Panc1 (cell line): ENCODE data around the gene SMG6. TPM values are rescaled to one million over a fixed set of nuclear protein-coding genes. Genes with fewer than 3 reads are reported as not detected.

Experiments used
- ATAC-seq: fragments of 200-7000 bp; cut with Tn5 transposase; 2 replicates; pipeline ENCODE4 v1.9.1; 2020; ENCODE audit warnings: mild to moderate bottlenecking, moderate library complexity
- BruUV-seq: library from RNA; stranded (reverse); fragments of 400-500 nt; replicated peaks from 2 replicates; lab custom pipeline; 2021; lab: Mats Ljungman, UMichigan
- CTCF ChIA-PET: fragments of 300-600 bp; sonication (Branson Sonifier 250); formaldehyde crosslinking; loops from one replicate; lab custom pipeline; 2022; ENCODE audit warnings: antibody characterized with exemption; lab: Charles Lee
- POLR2A ChIA-PET: fragments of 300-600 bp; sonication (Branson Sonifier 250); formaldehyde crosslinking; loops from one replicate; lab custom pipeline; 2022; ENCODE audit warnings: antibody characterized with exemption; lab: Charles Lee
- DNase-seq: peaks from one replicate; pipeline ENCODE4 v3.0.0-alpha.2; 2010; ENCODE audit warnings: low read depth, low spot score
- H3K27ac ChIP-seq: 2 replicates; pipeline ENCODE4 v1.5.1; 2011; ENCODE audit warnings: mild to moderate bottlenecking, low read length, inconsistent platforms
- H3K27me3 ChIP-seq: fragments of 200-500 bp; sonication (Bioruptor generic); 2 replicates; pipeline ENCODE4 v1.6.0; 2014; ENCODE audit warnings: low read length, inconsistent platforms; ENCODE audit not compliant: control insufficient read depth, insufficient read depth
- H3K36me3 ChIP-seq: fragments of 200-500 bp; sonication (Bioruptor generic); 2 replicates; pipeline ENCODE4 v1.5.1; 2014; ENCODE audit warnings: inconsistent platforms, mild to moderate bottlenecking, low read length, moderate library complexity; ENCODE audit not compliant: control insufficient read depth, insufficient read depth
- H3K4me1 ChIP-seq: 2 replicates; pipeline ENCODE4 v1.5.1; 2011; ENCODE audit warnings: inconsistent platforms, mild to moderate bottlenecking, low read length, moderate library complexity; ENCODE audit not compliant: control insufficient read depth, insufficient read depth
- H3K4me3 ChIP-seq, 2 experiments: 2 replicates each; pipeline ENCODE4 v1.5.1; 2011 to 2012; ENCODE audit warnings: low read depth in 2 of 2, low read length in 2 of 2, mild to moderate bottlenecking in 2 of 2, inconsistent platforms in 1 of 2, moderate library complexity in 1 of 2
- H3K9me3 ChIP-seq: fragments of 200-500 bp; sonication (Bioruptor generic); 2 replicates; pipeline ENCODE4 v1.5.1; 2014; ENCODE audit warnings: low read depth, mild to moderate bottlenecking, inconsistent platforms, low read length, moderate library complexity; ENCODE audit not compliant: control insufficient read depth, insufficient read depth
- CTCF ChIP-seq: fragments of 450-650 bp; IDR thresholded peaks from 2 replicates; pipeline ENCODE4 v1.5.1; 2017; ENCODE audit warnings: mild to moderate bottlenecking
- POLR2AphosphoS5 ChIP-seq: IDR thresholded peaks from 2 replicates; pipeline ENCODE4 v1.6.1; 2012; ENCODE audit warnings: mild to moderate bottlenecking, low read depth, low read length, moderate library complexity
- REST ChIP-seq, 2 experiments: IDR thresholded peaks; 2 replicates each; pipeline ENCODE4 v1.6.1; 2011 to 2012; ENCODE audit warnings: low read depth in 2 of 2, control low read depth in 1 of 2, low read length in 1 of 2, mild to moderate bottlenecking in 1 of 2, moderate library complexity in 1 of 2; ENCODE audit not compliant: insufficient read depth in 1 of 2
- SIN3A ChIP-seq: IDR thresholded peaks from 2 replicates; pipeline ENCODE4 v1.6.1; 2012; ENCODE audit warnings: low read depth, mild to moderate bottlenecking, low read length, moderate library complexity, borderline replicate concordance; ENCODE audit not compliant: insufficient read depth
- TCF7L2 ChIP-seq: IDR thresholded peaks from 2 replicates; pipeline ENCODE4 v1.6.1; 2011; ENCODE audit warnings: mild to moderate bottlenecking, low read depth, low read length, inconsistent platforms
- in situ Hi-C: cut with HindIII; loops from 2 replicates; pipeline ENCODE4 v1.10.0; 2016; ENCODE audit warnings: low sequenced_read_pairs, low pct_unique_long_range_greater_than_20kb
- intact Hi-C: fragments of 100-400 bp; cut with micrococcal nuclease; formaldehyde crosslinking; loops from one replicate; pipeline ENCODE4 v1.10.0; 2022; ENCODE audit not compliant: unreplicated experiment
- total RNA-seq: library from RNA; stranded (reverse); gene quantifications from one replicate; pipeline ENCODE4 v1.2.1, GENCODE V29; 2021; ENCODE audit not compliant: unreplicated experiment

SMG6 gene
- total RNA-seq, 1 experiment from 2014 or later, result 17.8 TPM

- ATAC-seq (no peak), DNase-seq (no peak)
- no peaks in the 10 kb centered on the region for H3K9me3 ChIP-seq
- intact Hi-C loops, result no loop called here
- no peak overlapping the region for H3K4me3 ChIP-seq
- H3K4me1 ChIP-seq, result peaks cover 3% of the 10 kb centered on the region; the same call in 1 of the 2 replicates
- H3K27me3 ChIP-seq, result no peaks in the 10 kb centered on the region
- BruUV-seq, result no TSS peak
- H3K36me3 ChIP-seq, result no peaks in the 10 kb centered on the region
- POLR2A ChIA-PET, result no interaction called here
- in situ Hi-C loops, result no loop called here
- TF ChIP-seq POLR2AphosphoS5, result no peak
- no peak for TF ChIP-seq CTCF
- no peak for TF ChIP-seq SIN3A
- TF ChIP-seq TCF7L2, result no peak
- no peak for TF ChIP-seq REST (IDR thresholded peaks at IDR 0.05; ENCODE audit: insufficient read depth in 1 of 2, low read depth in 2 of 2, low read length in 1 of 2)
- CTCF ChIA-PET, result no interaction called here
- H3K27ac ChIP-seq, result no peak overlapping the region
Observed at GRCh38 chr17:2093349-2093748, 210.2 kb downstream of the SMG6 start.

- intact Hi-C loops (no loop called here), in situ Hi-C loops (no loop called here)
- Histone ChIP-seq H3K36me3 (no peaks in the 10 kb centered on the region), H3K4me3 (no peak overlapping the region), H3K4me1 (peaks cover 3% of the 10 kb centered on the region; the same call in 1 of the 2 replicates), H3K27ac (no peak overlapping the region), H3K27me3 (no peaks in the 10 kb centered on the region), H3K9me3 (no peaks in the 10 kb centered on the region)
- ChIA-PET POLR2A (no interaction called here), CTCF (no interaction called here)
- BruUV-seq, result no TSS peak
- no peak for DNase-seq
- no peak for ATAC-seq
- TF ChIP-seq CTCF, result no peak
- TF ChIP-seq TCF7L2, result no peak
- no peak for TF ChIP-seq POLR2AphosphoS5
- TF ChIP-seq SIN3A, result no peak
- no peak for TF ChIP-seq REST (IDR thresholded peaks at IDR 0.05; ENCODE audit: insufficient read depth in 1 of 2, low read depth in 2 of 2, low read length in 1 of 2)
Observed at GRCh38 chr17:2092253-2092652, 211.3 kb downstream of the SMG6 start.
